Measurements from ENCODE around the gene TBC1D3D. TPM values are rescaled to one million over a fixed set of nuclear protein-coding genes. Genes with fewer than 3 reads are reported as not detected.
"Not testable (repeated sequence)": the region's sequence is repeated elsewhere in the genome, so short reads cannot be mapped to it uniquely, and the experiment has no call there.

Gene TBC1D3D
- total RNA-seq, result under 1 TPM in 1 of 4 donors, not detected in 3; 0.27 TPM

- not testable (repeated sequence) for H3K4me3 ChIP-seq, H3K27me3 ChIP-seq, ATAC-seq, H3K27ac ChIP-seq, H3K4me1 ChIP-seq, H3K9me3 ChIP-seq, H3K36me3 ChIP-seq
- WGBS, 2 donors (ENCODE audit: low coverage in 1 of 2), result no CpG with 5 or more reads among the region's 11 CpGs
These were observed at the start of gene TBC1D3D for GRCh38 chr17:38003676-38004075. Gene TBC1D3D, plus strand, starts transcription at chr17:38003976. Its CDS starts 1,585 bp downstream, at chr17:38005561.

GRCh38 chr17:37988960-37989359 is 14.8 kb upstream of the TBC1D3D start, which contains the start of gene TBC1D3L:
Gene TBC1D3L, minus strand, starts transcription at chr17:37989060. Its CDS starts 1,540 bp downstream, at chr17:37987520.
- H3K4me3 ChIP-seq, H3K9me3 ChIP-seq: not testable (repeated sequence)
- no CpG with 5 or more reads among the region's 11 CpGs for WGBS, 2 donors (ENCODE audit: low coverage in 1 of 2)

More at GRCh38 chr17:37988960-37989359, 14.8 kb upstream of the TBC1D3D start, which contains the start of gene TBC1D3L:
- H3K4me1 ChIP-seq, H3K27ac ChIP-seq, ATAC-seq, H3K27me3 ChIP-seq, H3K36me3 ChIP-seq: not testable (repeated sequence)

Other genes starting within 250 kb of the TBC1D3D start
- not detected for gene TBC1D3K, start 79.6 kb upstream of the TBC1D3D start, total RNA-seq
- gene TBC1D3L, start 14.9 kb upstream of the TBC1D3D start, total RNA-seq, result 10 to 100 TPM in 1 of 4 donors, 1 to 10 TPM in 3; 2.3 to 15.3 (median 9.2) TPM
- not detected for gene TBC1D3C, start 64.7 kb downstream of the TBC1D3D start, total RNA-seq
- gene TBC1D3E, start 124.0 kb downstream of the TBC1D3D start, total RNA-seq, result not detected
- not detected for gene TBC1D3, start 188.6 kb downstream of the TBC1D3D start, total RNA-seq

Data from gastroesophageal sphincter (tissue), 4 donors.